ENCODE data around the gene PDZD11.
A peak's percentile ranks its signal among the peaks of the same experiment; 100 is the strongest.
"Not testable (repeated sequence)": the region's sequence is repeated elsewhere in the genome, so short reads cannot be mapped to it uniquely, and the experiment has no call there.

The PDZD11 gene, protein sequence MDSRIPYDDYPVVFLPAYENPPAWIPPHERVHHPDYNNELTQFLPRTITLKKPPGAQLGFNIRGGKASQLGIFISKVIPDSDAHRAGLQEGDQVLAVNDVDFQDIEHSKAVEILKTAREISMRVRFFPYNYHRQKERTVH

GRCh38 chrX:70289793-70290770 lies at the start of gene PDZD11, which contains the start of gene KIF4A:
PDZD11 (minus strand) TSS chrX:70289927; CDS start chrX:70289341, 586 bp downstream.
KIF4A (plus strand) TSS chrX:70290104; CDS start chrX:70290459, 355 bp downstream.
- DNase-seq, result peak; percentile 71

DNA sequence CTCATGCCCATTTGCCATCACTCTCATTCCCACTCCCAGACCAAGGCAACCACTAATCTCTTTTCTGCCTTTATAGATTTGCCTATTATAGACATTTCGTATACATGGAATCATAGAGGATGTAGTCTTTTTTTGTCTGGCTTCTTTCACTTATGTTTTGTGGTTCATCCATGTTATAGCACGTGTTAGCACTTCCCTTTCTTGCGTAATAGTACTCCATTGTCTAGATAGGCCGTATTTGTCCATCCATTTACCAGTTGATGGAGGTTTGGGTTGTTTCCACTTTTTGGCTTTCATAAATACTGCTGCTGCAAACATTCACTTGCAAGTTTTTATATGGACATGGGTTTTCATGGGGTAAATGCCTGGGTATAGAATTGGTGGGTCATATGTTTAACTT lies 48.6 kb upstream of the PDZD11 start:
- no peak for DNase-seq

DNA sequence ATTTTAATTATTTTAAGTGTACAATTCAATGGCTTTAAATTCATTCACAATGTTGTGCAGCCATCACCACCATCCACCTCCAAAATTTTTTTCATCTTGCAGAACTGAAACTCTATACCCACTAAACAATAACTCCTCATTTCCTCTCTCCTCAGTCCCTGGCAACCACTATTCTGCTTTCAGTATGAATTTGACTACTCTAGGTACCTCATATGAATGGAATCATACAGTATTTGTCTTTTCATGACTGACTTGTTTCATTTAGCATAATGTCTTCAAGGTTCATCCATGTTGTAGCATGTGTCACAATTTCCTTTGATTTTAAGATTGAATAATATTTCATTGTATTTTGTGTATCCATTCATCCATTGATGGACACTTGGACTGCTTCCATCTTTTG lies 47.0 kb upstream of the PDZD11 start:
- DNase-seq, result no peak

- DNase-seq, result no peak
Observed at GRCh38 chrX:70332600-70332999, 42.9 kb upstream of the PDZD11 start.

DNA sequence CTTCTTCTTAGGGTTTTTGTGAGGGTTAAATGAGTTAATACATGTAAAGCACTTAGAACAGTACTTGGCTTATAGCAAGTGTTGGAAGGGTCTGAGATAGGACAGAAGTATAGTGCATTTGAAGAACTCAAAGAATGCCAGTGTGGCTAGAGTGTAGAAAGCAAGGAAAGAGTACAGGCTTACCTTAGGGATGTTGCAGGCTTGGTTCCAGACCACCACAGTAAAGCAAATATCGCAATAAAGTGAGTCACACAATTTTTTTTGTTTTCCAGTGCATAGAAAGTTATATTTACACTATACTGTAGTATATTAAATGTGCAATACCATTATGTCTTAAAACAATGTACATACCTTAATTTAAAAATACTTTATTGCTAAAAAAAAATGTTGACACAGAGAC lies 41.4 kb upstream of the PDZD11 start:
- DNase-seq, result no peak

DNA sequence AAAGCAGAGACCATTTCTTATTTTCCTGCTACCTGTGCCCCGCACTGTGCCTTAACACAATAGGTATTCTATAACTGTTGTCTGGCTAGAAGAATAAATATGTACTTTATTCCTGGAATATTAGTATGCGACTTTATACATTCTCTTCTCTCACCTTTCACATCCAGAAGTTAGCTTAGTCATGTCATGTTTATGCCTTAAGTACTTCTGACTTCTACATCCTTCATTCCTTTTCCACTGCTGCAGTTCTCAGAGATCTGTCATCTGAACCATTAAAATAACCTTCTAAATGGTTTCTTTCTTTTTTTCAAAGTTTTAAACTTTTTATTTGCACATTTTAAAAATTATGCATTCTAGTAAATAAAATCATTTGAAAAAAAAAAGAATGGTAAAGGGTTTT lies 34.6 kb upstream of the PDZD11 start:
- DNase-seq, result no peak

DNA sequence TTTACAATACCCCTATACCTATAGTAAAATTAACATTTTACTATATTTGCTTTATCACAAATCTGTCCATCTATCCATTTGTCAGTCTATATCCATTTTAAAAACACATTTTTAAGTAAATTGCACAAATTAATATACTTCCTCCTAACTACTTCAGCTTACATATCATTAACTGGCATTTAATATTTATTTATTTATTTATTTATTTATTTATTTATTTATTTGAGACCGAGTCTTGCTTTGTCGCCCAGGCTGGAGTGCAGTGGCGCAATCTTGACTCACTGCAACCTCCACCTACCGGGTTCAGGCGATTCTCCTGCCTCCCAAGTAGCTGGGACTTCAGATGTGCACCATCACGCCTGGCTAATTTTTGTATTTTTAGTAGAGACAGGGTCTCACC lies 33.9 kb upstream of the PDZD11 start:
- not testable (repeated sequence) for DNase-seq

DNA sequence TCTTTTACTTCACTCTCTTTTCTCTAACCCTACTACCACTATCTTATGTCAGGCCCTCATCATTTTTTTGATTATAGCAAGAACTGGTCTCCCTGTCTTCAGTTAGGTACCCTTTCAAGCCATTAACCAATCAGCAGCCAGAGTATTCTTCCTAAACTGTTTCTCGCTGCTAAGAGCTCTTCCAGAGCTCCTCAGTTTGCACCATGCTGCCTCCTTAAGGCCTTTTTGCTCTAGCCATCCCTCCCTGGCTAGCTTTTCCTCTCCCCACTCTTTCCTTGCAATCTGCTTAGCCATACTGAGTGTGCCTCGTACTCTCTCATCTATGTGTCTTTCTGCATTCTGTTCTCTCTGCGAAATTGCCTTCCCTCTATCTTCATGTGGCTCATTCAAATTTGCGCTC lies 33.1 kb upstream of the PDZD11 start:
- no peak for DNase-seq

DNA sequence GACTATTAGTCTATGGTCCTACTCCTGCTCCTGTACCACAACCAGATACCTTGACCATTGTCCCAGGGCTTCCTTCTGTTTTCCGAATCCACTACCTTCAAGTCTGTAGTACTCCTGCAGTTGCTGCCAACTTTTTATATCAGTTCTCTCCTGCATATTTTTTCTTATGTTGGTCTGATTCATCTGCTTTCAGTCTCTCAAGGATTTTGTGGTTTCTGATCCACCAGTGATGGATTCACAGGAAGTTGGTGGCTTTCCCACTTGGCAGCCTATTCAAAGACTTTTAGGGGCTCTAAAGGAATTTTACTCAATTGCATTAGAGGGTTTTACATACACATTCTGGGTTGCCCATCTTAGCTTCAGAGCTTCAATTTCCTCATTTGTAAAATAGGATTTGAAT lies 23.8 kb upstream of the PDZD11 start:
- no peak for DNase-seq

GRCh38 chrX:70301716-70302115 lies 12.0 kb upstream of the PDZD11 start:
- DNase-seq, result no peak

GRCh38 chrX:70293621-70294020 lies 3.9 kb upstream of the PDZD11 start:
- DNase-seq, result no peak

- no peak for DNase-seq
Observed at GRCh38 chrX:70292788-70293187, 3.1 kb upstream of the PDZD11 start.

DNA sequence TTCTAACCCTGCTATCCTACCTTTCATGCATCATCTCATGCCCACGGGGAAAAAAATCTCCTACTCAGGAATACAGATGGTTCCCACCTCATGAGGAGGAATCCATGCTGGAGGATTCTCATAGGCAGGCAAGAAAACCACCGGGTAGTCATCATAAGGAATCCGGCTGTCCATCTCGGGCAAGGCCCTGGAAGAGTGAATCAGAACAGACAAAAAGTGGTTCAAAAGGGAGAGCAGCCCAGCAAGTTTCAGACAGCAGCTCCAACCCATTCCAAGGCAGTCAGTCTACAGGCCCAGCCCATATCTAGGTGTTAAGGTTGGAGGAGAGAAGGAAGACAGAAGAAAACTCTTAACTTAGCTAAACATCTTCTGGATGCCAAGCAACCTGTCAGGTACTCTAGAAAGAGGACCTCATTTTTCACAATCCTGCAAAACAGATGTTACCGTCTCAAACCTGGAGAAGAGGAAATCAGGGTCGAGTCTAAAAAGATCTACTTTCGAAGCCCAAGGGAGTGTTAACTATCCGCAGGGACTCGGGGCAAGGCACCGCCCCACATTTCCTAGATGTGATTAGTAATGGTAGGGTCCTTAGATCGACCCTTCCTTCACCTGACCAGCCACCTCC lies 447 bp downstream of the PDZD11 start:
- no peak for DNase-seq

GRCh38 chrX:70281951-70282350 lies 7.8 kb downstream of the PDZD11 start, which contains the start of gene RAB41:
RAB41 (plus strand) TSS chrX:70282172; CDS start chrX:70282218, 46 bp downstream.
- no peak for DNase-seq

- DNase-seq, result no peak
Observed at GRCh38 chrX:70280573-70280972, 9.2 kb downstream of the PDZD11 start.

DNA sequence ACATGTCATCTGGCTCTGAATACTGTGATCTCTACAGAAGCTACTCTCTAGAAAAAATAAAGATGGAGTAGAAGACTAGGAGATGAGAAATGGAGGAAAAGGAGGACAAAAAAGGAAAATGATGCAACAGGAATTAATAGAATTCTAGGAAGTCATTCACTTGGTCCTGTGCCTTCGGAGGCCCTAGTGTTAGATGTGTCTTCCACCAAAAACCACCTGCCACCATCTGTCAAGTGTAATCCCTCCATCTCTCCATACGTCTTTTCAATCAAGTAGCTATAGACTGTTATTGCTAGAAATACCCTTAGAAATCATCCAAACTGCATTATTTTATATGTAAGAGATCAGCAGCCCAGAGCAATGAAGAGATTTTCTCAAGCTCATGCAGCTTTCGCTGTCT lies 10.6 kb downstream of the PDZD11 start:
- no peak for DNase-seq

GRCh38 chrX:70274029-70274428 lies 15.7 kb downstream of the PDZD11 start:
- not testable (repeated sequence) for DNase-seq

DNA sequence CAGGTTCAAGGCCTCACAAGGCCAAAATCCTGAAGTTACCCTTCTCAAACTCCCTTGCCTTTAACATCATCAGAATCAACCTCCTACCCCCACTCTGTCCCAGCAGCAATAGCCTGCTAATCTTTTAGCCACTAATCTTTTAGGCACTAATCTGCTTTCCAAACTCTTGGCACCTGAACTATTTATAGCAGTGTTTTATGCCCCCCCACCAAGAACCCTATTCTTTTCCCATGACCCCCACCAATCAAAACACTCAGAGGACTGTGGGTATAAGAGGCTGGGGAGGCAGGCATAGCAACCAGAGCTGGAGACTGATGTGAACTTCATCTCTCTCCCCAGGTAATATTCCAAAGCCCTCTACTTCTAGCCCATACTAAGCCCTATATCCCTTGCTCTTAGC lies 21.7 kb downstream of the PDZD11 start, which contains the start of gene ARR3:
ARR3 (plus strand) TSS at position 301 of the 400 bp plus-strand sequence. CDS start 1,052 bp downstream, outside the sequence.
- no peak for DNase-seq

DNA sequence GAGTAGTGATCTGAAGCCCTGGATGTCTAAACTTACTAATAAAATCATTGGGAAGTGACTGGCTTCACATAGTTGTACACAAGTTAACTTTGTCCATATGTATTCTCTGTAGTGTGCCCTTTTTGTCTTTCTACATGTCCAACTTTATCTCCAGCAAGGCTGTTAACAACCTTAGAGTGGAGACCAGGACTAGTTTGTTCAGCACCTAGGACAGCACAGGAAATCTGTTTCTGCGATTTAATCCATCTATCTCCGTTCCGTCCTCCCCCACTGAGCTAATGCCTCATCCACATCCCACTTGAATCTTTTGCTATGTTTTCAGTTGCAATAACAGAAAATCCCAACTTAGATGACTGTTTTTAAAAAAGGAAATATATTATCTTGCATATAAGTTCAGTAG lies 24.9 kb downstream of the PDZD11 start:
- DNase-seq, result no peak

- DNase-seq, result peak; percentile 30
Observed at GRCh38 chrX:70262952-70263567, 26.7 kb downstream of the PDZD11 start.

- DNase-seq, result no peak
Observed at GRCh38 chrX:70260104-70260503, 29.6 kb downstream of the PDZD11 start, which contains the start of gene P2RY4. P2RY4 (minus strand) TSS chrX:70260204; CDS start chrX:70259624, 580 bp downstream.

DNA sequence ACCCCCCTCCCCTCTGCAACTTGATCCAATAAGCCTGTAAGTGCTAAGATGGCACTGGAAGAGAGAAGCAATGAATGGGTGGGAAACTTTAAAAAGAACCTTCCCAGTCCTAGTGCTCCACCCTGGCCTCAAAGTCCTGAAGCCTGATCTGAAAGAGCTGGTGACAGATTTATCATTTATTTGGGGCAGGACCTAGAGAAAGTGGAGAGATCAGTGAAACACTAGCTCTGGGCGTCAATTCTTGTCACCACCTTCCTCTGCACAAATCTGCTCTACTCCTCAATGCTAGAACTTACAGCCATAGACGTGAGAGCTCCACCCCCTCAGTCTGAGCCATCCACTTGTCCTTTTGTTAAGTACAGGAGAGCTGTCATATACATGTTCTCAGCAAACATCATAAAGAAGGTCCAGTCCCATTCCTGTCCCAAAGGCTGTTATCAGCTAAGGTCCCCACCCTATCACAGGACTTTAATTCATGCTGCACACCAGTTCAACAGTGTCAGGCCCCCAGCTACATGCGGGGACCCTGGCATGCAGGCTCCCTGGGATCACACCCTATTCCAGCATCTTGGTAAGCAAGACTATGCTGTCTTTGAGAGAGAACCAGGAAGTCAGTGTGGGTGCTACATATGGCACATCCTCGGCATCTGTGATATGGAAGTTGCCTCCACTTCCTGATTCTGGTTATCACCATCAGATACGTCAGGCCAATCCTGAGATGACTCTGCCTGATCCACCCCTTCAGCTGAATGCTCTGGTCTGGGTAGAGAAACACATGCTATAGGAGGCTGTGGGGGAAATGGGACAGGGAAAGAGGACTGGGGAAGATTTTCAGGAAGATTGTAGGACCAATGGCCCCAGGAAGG lies 32.1 kb downstream of the PDZD11 start:
- DNase-seq, result no peak
